Lower leg skin (tissue), 4 donors: ENCODE measurements around the gene PRR29. TPM values are rescaled to one million over a fixed set of nuclear protein-coding genes. Genes with fewer than 3 reads are reported as not detected.
A peak's percentile ranks its signal among the peaks of the same experiment; 100 is the strongest.
"Not testable (repeated sequence)": the region's sequence is repeated elsewhere in the genome, so short reads cannot be mapped to it uniquely, and the experiment has no call there.

Source experiments
- DNase-seq, 2 donors: peaks; one replicate each; pipeline ENCODE4 v3.0.0-alpha.2; 2019; ENCODE audit warnings: low spot score in 2 of 2
- H3K4me3 ChIP-seq: fragments of 200-600 bp; sonication (generic); 2 replicates; pipeline ENCODE4 v1.5.1; 2017; ENCODE audit warnings: mild to moderate bottlenecking, low read depth; ENCODE audit not compliant: poor library complexity, severe bottlenecking
- CTCF ChIP-seq, 3 donors: fragments of 450-650 bp; IDR thresholded peaks; one replicate each; pipeline ENCODE4 v1.5.1; 2016; ENCODE audit warnings: antibody characterized with exemption in 3 of 3, mild to moderate bottlenecking in 3 of 3, moderate library complexity in 2 of 3
- POLR2A ChIP-seq, 2 donors: fragments of 450-650 bp; IDR thresholded peaks; one replicate each; pipeline ENCODE4 v1.6.1; 2016 to 2017; ENCODE audit warnings: antibody characterized with exemption in 2 of 2, mild to moderate bottlenecking in 1 of 2, moderate library complexity in 1 of 2
- WGBS, 2 donors: methylation state at CpG; one replicate each; pipeline ENCODE4 v1.1.5; 2018; 5-methylcytosine and 5-hydroxymethylcytosine counted together
- intact Hi-C: fragments of 100-400 bp; cut with DNase I; formaldehyde crosslinking; loops from one replicate; pipeline ENCODE4 v1.15.0; 2023; ENCODE audit warnings: low total_unique reads
- total RNA-seq, 4 donors: library from RNA; depleted of rRNA; stranded (reverse); fragments of >200 nt; gene quantifications; one replicate each; pipeline ENCODE4 v1.1.0, GENCODE V29; 2016

Gene PRR29
- total RNA-seq, 4 donors from 2014 or later = 0.17 TPM; not detected in 3

- 68 to 73% methylated on average over 3 of the region's 3 CpGs for WGBS, 2 donors
- no peak for TF ChIP-seq CTCF (IDR thresholded peaks at IDR 0.05)
- TF ChIP-seq POLR2A (IDR thresholded peaks at IDR 0.05) = no peak
- intact Hi-C loops = no loop called here
- no peak for DNase-seq
- no peak overlapping the region for H3K4me3 ChIP-seq
These were observed 21.4 kb upstream of the PRR29 start for GRCh38 chr17:63976702-63977101.

- DNase-seq = no peak
- TF ChIP-seq POLR2A (IDR thresholded peaks at IDR 0.05) (no peak), CTCF (IDR thresholded peaks at IDR 0.05) (no peak)
- 84 to 87% methylated on average over 13 of the region's 13 CpGs for WGBS, 2 donors
- intact Hi-C loops = no loop called here
- H3K4me3 ChIP-seq = no peak overlapping the region
These were observed 19.6 kb upstream of the PRR29 start for GRCh38 chr17:63978272-63979200.

GRCh38 chr17:63982641-63983040 is 15.5 kb upstream of the PRR29 start:
- WGBS, 2 donors = 90 to 96% methylated on average over 2 of the region's 2 CpGs
- intact Hi-C loops = not testable (repeated sequence)

GRCh38 chr17:63983320-63983719 is 14.8 kb upstream of the PRR29 start:
- 45 to 61% methylated on average over 6 to 7 of the region's 7 CpGs for WGBS, 2 donors
- intact Hi-C loops = no loop called here
- H3K4me3 ChIP-seq = no peak overlapping the region
- DNase-seq = no peak
- TF ChIP-seq POLR2A (IDR thresholded peaks at IDR 0.05) = no peak
- TF ChIP-seq CTCF (IDR thresholded peaks at IDR 0.05) = no peak

More at GRCh38 chr17:63982641-63983040, 15.5 kb upstream of the PRR29 start:
- H3K4me3 ChIP-seq, DNase-seq: not testable (repeated sequence)

- TF ChIP-seq CTCF (IDR thresholded peaks at IDR 0.05) (no peak), POLR2A (IDR thresholded peaks at IDR 0.05) (no peak)
- H3K4me3 ChIP-seq = no peak overlapping the region
- 57 to 59% methylated on average over 5 of the region's 5 CpGs for WGBS, 2 donors
- intact Hi-C loops = no loop called here
- DNase-seq = no peak
These were observed 13.9 kb upstream of the PRR29 start for GRCh38 chr17:63984236-63984635.

GRCh38 chr17:63984651-63985386 is 13.3 kb upstream of the PRR29 start:
- intact Hi-C loops = no loop called here
- WGBS, 2 donors = 38 to 51% methylated on average over 13 to 16 of the region's 16 CpGs
- TF ChIP-seq CTCF (IDR thresholded peaks at IDR 0.05) = no peak
- TF ChIP-seq POLR2A (IDR thresholded peaks at IDR 0.05) = no peak
- peak; percentile 70 to 94 for DNase-seq
- H3K4me3 ChIP-seq = no peak overlapping the region
